ENCODE measurements around the gene LDLRAD2. TPM values are rescaled to one million over a fixed set of nuclear protein-coding genes. Genes with fewer than 3 reads are reported as not detected.

LDLRAD2 gene
- total RNA-seq, 1 donor from 2014 or later, result 0.07 TPM

DNA sequence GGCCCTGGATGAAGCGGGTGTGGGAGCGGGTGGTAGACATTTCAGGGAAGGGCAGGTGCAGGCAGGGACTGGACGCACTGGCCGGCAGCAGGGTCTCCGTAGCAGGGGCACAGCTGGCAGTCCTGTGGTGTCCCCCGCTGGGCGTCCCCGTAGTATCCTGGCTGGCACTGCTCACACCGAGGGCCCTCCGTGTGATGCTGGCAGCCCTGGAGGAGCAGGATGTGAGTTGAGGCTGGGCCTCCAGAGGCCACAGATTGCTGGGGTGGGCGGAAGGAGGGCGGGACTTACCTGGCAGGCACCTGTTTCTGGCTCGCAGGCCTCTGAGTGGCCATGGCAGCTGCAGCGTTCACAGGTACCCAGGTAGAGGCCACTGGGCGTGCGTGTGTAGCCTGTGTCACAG, 62.3 kb downstream of the LDLRAD2 start:
- no peak overlapping the region for H3K27ac Mint-ChIP-seq (ENCODE audit: unreplicated experiment)
- no peaks in the 10 kb centered on the region for H3K27me3 Mint-ChIP-seq (ENCODE audit: low read depth)

More for the DNA sequence above, 62.3 kb downstream of the LDLRAD2 start:
- Mint-ChIP-seq H3K4me1 (ENCODE audit: low read depth) (peaks cover 18% of the 10 kb centered on the region), H3K9me3 (ENCODE audit: low read depth) (no peaks in the 10 kb centered on the region), H3K36me3 (ENCODE audit: low read depth) (peaks cover 43% of the 10 kb centered on the region), H3K4me3 (ENCODE audit: unreplicated experiment) (no peak overlapping the region)
- no peak for DNase-seq (ENCODE audit: low spot score)
- TF ChIP-seq CTCF (IDR thresholded peaks at IDR 0.05), result no peak

Other genes with a start within 250 kb of the LDLRAD2 start
- gene RAP1GAP, start 142.9 kb upstream of the LDLRAD2 start, total RNA-seq, result 1.1 to 2.2 TPM (median 1.8 TPM) in 3 replicates
- 54.5 to 58.3 TPM (median 56.1 TPM) in 3 replicates for gene USP48, start 29.1 kb upstream of the LDLRAD2 start, total RNA-seq
- gene HSPG2, start 125.0 kb downstream of the LDLRAD2 start, total RNA-seq, result 348 to 488 TPM (median 481 TPM) in 3 replicates
- gene CELA3B, start 164.8 kb downstream of the LDLRAD2 start, total RNA-seq, result not detected in 3 replicates
- not detected in 3 replicates for gene CELA3A, start 189.4 kb downstream of the LDLRAD2 start, total RNA-seq
- gene CDC42, start 240.4 kb downstream of the LDLRAD2 start, total RNA-seq, result 250 to 272 TPM (median 259 TPM) in 3 replicates